HepG2 (cell line): ENCODE results near the gene KCNA4. TPM values are rescaled to one million over a fixed set of nuclear protein-coding genes. Genes with fewer than 3 reads are reported as not detected.

ENCODE experiments used
- ATAC-seq: fragments of 200-7000 bp; cut with Tn5 transposase; 3 replicates; pipeline ENCODE4 v1.9.1; 2020; ENCODE audit warnings: mild to moderate bottlenecking, moderate library complexity
- BruUV-seq: library from RNA; stranded (reverse); fragments of 400-500 nt; replicated peaks from 2 replicates; lab custom pipeline; 2021; lab: Mats Ljungman, UMichigan
- CTCF ChIA-PET: fragments of 300-600 bp; formaldehyde crosslinking; extraction: SDS; loops from one replicate; lab custom pipeline; 2021; ENCODE audit warnings: low total read pairs, inconsistent platforms, low intra/inter-chr PET ratio; lab: Yijun Ruan, JAX
- POLR2A ChIA-PET: fragments of 350-600 bp; sonication (Branson Sonifier 250); formaldehyde crosslinking; loops from one replicate; lab custom pipeline; 2020; ENCODE audit warnings: antibody characterized with exemption, inconsistent platforms; lab: Yijun Ruan, JAX
- DNase-seq: peaks from one replicate; pipeline ENCODE4 v3.0.0-alpha.2; 2015; ENCODE audit warnings: low spot score
- FAIRE-seq: peaks from 3 replicates; lab custom pipeline; 2011; peaks lifted over from hg19 to GRCh38; lab: Jason Lieb, UNC
- H2AFZ ChIP-seq: one replicate; pipeline ENCODE4 v1.6.1; 2011; ENCODE audit warnings: low read length, inconsistent platforms
- H3K27ac ChIP-seq: fragments of 300-600 bp; 3 replicates; pipeline ENCODE4 v1.8.0; 2011; ENCODE audit warnings: mixed run types, mild to moderate bottlenecking, mixed read lengths, low read length, inconsistent platforms; ENCODE audit not compliant: insufficient read depth; ENCODE audit errors: extremely low read length
- H3K27me3 ChIP-seq, 2 experiments: fragments of 200-600 bp in 1 of 2; 2 replicates in 1 of 2; 3 replicates in 1 of 2; pipeline versions ENCODE4 v1.6.0 to v1.8.0; 2011; ENCODE audit warnings: low read length in 2 of 2, mild to moderate bottlenecking in 2 of 2, moderate library complexity in 2 of 2, inconsistent platforms in 1 of 2; ENCODE audit not compliant: insufficient read depth in 2 of 2, control insufficient read depth in 1 of 2
- H3K36me3 ChIP-seq, 2 experiments: fragments of 200-600 bp in 1 of 2; replicated peaks in 1 of 2; 2 replicates in 1 of 2; 3 replicates in 1 of 2; pipeline versions ENCODE4 v1.5.1 to v1.8.0; 2011; ENCODE audit warnings: low read length in 2 of 2, inconsistent platforms in 1 of 2; ENCODE audit not compliant: insufficient read depth in 2 of 2, control insufficient read depth in 1 of 2
- H3K4me1 ChIP-seq: 2 replicates; pipeline ENCODE4 v1.5.1; 2012; ENCODE audit warnings: low read length, inconsistent platforms; ENCODE audit not compliant: insufficient read depth
- H3K4me2 ChIP-seq: 2 replicates; pipeline ENCODE4 v1.6.0; 2011; ENCODE audit warnings: low read depth, low read length, inconsistent platforms
- H3K4me3 ChIP-seq, 3 experiments: fragments of 200-600 bp in 1 of 3; sonication (generic), shearing (Covaris generic) in 1 of 3; replicated peaks in 1 of 3; 2 replicates each; pipeline ENCODE4 v1.5.1; 2011 to 2016; ENCODE audit warnings: low read length in 3 of 3, inconsistent platforms in 2 of 3, low read depth in 2 of 3, mild to moderate bottlenecking in 2 of 3, control low read depth in 1 of 3, mixed read lengths in 1 of 3; ENCODE audit not compliant: insufficient read depth in 1 of 3
- H3K79me2 ChIP-seq: one replicate; pipeline ENCODE4 v1.6.1; 2011; ENCODE audit warnings: low read length, inconsistent platforms; ENCODE audit not compliant: insufficient read depth
- H3K9ac ChIP-seq: 2 replicates; pipeline ENCODE4 v1.6.0; 2011; ENCODE audit warnings: mild to moderate bottlenecking, low read depth, low read length, inconsistent platforms; ENCODE audit not compliant: insufficient read depth
- H3K9me3 ChIP-seq: 2 replicates; pipeline ENCODE4 v1.5.1; 2012; ENCODE audit warnings: mild to moderate bottlenecking, low read length
- H4K20me1 ChIP-seq: 2 replicates; pipeline ENCODE4 v1.6.0; 2011; ENCODE audit warnings: inconsistent platforms, mild to moderate bottlenecking, low read length, moderate library complexity; ENCODE audit not compliant: insufficient read depth
- NR2C2 ChIP-seq: sonication (generic); formaldehyde crosslinking; IDR thresholded peaks from 2 replicates; pipeline ENCODE4 v1.4.0; 2020; ENCODE audit warnings: missing genetic modification reagents, mild to moderate bottlenecking, moderate library complexity, borderline replicate concordance
- WGBS: methylation state at CpG from one replicate; pipeline ENCODE4 v1.1.6; 2017; ENCODE audit warnings: low lambda C conversion rate; 5-methylcytosine and 5-hydroxymethylcytosine counted together
- in situ Hi-C: cut with HindIII; loops from 2 replicates; pipeline ENCODE4 v1.10.0; 2017; ENCODE audit warnings: low pct_unique_long_range_greater_than_20kb; ENCODE audit not compliant: extremely low pct_ligation_motif_present
- intact Hi-C: fragments of 100-400 bp; cut with micrococcal nuclease; formaldehyde crosslinking; loops from one replicate; pipeline ENCODE4 v1.10.0; 2022; ENCODE audit not compliant: unreplicated experiment
- polyA plus RNA-seq, 8 experiments: library from polyadenylated mRNA; depleted of rRNA in 3 of 8; stranded (reverse) in 7 of 8; unstranded in 1 of 8; fragments of >200 nt; fragmentation: Illumina TruSeq in 4 of 8; extraction: Trizol in 4 of 8; gene quantifications; 2 replicates each; pipeline versions ENCODE4 v1.2.1 to v1.2.3, GENCODE V29; 2011 to 2016; ENCODE audit warnings: low read depth in 4 of 8, missing spikeins in 1 of 8, mixed read lengths in 1 of 8; ENCODE audit not compliant: insufficient read depth in 1 of 8
- total RNA-seq, 5 experiments: library from RNA; depleted of rRNA; stranded (reverse); fragments of >200 nt; fragmentation: Illumina TruSeq; extraction: Trizol; gene quantifications; 2 replicates each; pipeline ENCODE4 v1.2.3, GENCODE V29; 2016; ENCODE audit warnings: low read depth in 1 of 5
- TF ChIP-seq, protein P1 (sequence below): sonication (generic); formaldehyde crosslinking; IDR thresholded peaks from 2 replicates; pipeline ENCODE4 v1.5.0; 2020; ENCODE audit warnings: mild to moderate bottlenecking, missing genetic modification reagents, borderline replicate concordance
- TF ChIP-seq, protein P2 (sequence below): sonication (generic); formaldehyde crosslinking; IDR thresholded peaks from 2 replicates; pipeline ENCODE4 v1.5.0; 2020; ENCODE audit warnings: mild to moderate bottlenecking, missing genetic modification reagents, moderate library complexity

Gene KCNA4
- total and polyA plus RNA-seq, 2 of the 13 experiments (the other 11 are each of a cell fraction or from before 2014, with no cell fraction given), result not detected

DNA sequence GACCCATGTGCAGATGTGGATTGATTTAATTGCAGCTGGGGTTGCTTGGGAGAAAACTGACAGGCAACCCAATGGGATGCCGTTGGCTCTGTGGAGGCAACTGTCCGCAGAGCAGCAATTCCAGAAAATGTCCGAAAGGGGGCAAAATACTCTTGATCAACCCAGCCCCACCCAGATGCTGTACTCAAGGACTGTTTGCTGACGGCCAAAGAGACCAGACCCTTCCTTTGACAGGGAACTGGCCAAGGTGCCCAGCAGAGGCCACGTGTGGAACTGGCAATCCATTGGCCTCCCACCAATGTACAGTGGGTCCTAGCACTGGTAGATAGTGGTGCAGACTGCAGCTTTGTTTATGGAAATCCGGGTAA lies 29.7 kb upstream of the KCNA4 start:
- 14% methylated on average over 3 of the region's 6 CpGs for WGBS
- ATAC-seq, result peak; percentile 74
- H3K79me2 ChIP-seq, result no peaks in the 10 kb centered on the region
- no peak overlapping the region for H3K27ac ChIP-seq
- in situ Hi-C loops (no loop called here), intact Hi-C loops (no loop called here)
- no TSS peak for BruUV-seq
- H3K9ac ChIP-seq, result no peak overlapping the region
- CTCF ChIA-PET, result no interaction called here
- FAIRE-seq, result no peak
- H3K4me3 ChIP-seq, result no peak overlapping the region
- H3K36me3 ChIP-seq, result no peaks in the 10 kb centered on the region
- POLR2A ChIA-PET, result no interaction called here
- no peaks in the 10 kb centered on the region for H3K9me3 ChIP-seq
- H3K4me1 ChIP-seq, result no peaks in the 10 kb centered on the region
- no peak overlapping the region for H2AFZ ChIP-seq
- no peak for DNase-seq
- H3K4me2 ChIP-seq, result no peak overlapping the region
- no peaks in the 10 kb centered on the region for H4K20me1 ChIP-seq
- no peak for TF ChIP-seq NR2C2 (CRISPR knock-in tag)
- TF ChIP-seq, protein P1, sequence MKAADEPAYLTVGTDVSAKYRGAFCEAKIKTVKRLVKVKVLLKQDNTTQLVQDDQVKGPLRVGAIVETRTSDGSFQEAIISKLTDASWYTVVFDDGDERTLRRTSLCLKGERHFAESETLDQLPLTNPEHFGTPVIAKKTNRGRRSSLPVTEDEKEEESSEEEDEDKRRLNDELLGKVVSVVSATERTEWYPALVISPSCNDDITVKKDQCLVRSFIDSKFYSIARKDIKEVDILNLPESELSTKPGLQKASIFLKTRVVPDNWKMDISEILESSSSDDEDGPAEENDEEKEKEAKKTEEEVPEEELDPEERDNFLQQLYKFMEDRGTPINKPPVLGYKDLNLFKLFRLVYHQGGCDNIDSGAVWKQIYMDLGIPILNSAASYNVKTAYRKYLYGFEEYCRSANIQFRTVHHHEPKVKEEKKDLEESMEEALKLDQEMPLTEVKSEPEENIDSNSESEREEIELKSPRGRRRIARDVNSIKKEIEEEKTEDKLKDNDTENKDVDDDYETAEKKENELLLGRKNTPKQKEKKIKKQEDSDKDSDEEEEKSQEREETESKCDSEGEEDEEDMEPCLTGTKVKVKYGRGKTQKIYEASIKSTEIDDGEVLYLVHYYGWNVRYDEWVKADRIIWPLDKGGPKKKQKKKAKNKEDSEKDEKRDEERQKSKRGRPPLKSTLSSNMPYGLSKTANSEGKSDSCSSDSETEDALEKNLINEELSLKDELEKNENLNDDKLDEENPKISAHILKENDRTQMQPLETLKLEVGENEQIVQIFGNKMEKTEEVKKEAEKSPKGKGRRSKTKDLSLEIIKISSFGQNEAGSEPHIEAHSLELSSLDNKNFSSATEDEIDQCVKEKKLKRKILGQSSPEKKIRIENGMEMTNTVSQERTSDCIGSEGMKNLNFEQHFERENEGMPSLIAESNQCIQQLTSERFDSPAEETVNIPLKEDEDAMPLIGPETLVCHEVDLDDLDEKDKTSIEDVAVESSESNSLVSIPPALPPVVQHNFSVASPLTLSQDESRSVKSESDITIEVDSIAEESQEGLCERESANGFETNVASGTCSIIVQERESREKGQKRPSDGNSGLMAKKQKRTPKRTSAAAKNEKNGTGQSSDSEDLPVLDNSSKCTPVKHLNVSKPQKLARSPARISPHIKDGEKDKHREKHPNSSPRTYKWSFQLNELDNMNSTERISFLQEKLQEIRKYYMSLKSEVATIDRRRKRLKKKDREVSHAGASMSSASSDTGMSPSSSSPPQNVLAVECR (CRISPR knock-in tag), result no peak
- TF ChIP-seq, protein P2, sequence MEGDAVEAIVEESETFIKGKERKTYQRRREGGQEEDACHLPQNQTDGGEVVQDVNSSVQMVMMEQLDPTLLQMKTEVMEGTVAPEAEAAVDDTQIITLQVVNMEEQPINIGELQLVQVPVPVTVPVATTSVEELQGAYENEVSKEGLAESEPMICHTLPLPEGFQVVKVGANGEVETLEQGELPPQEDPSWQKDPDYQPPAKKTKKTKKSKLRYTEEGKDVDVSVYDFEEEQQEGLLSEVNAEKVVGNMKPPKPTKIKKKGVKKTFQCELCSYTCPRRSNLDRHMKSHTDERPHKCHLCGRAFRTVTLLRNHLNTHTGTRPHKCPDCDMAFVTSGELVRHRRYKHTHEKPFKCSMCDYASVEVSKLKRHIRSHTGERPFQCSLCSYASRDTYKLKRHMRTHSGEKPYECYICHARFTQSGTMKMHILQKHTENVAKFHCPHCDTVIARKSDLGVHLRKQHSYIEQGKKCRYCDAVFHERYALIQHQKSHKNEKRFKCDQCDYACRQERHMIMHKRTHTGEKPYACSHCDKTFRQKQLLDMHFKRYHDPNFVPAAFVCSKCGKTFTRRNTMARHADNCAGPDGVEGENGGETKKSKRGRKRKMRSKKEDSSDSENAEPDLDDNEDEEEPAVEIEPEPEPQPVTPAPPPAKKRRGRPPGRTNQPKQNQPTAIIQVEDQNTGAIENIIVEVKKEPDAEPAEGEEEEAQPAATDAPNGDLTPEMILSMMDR (CRISPR knock-in tag), result 0 out of 2 replicates have a peak, but pooled peaks have one; percentile 6
- no peaks in the 10 kb centered on the region; a peak in 1 of 5 replicates for H3K27me3 ChIP-seq
